H1 (cell line): Measurements from ENCODE around the gene P2RX7. TPM values are rescaled to one million over a fixed set of nuclear protein-coding genes. Genes with fewer than 3 reads are reported as not detected.

Source experiments
- CBX5 ChIP-seq: fragments of 300-800, 300-1000 bp; sonication (generic); IDR thresholded peaks from 2 replicates; pipeline ENCODE4 v1.7.1; 2016; ENCODE audit warnings: antibody characterized with exemption, low read length, low read depth
- CBX8 ChIP-seq: fragments of 300-800, 300-1000 bp; sonication (generic); IDR thresholded peaks from 2 replicates; pipeline ENCODE4 v1.7.1; 2016; ENCODE audit warnings: low read depth, low read length, borderline replicate concordance
- EGR1 ChIP-seq: IDR thresholded peaks from 2 replicates; pipeline ENCODE4 v1.6.1; 2011; ENCODE audit warnings: low read depth, low read length, borderline replicate concordance
- KDM1A ChIP-seq: fragments of 200-600, 300-600 bp; sonication (generic); IDR thresholded peaks from 2 replicates; pipeline ENCODE4 v1.7.1; 2016; ENCODE audit warnings: mild to moderate bottlenecking, low read length, borderline replicate concordance
- KDM4A ChIP-seq: IDR thresholded peaks from one replicate; pipeline ENCODE4 v1.7.1; 2012; ENCODE audit warnings: low read depth, mild to moderate bottlenecking, moderate library complexity, low read length, inconsistent platforms; ENCODE audit not compliant: severe bottlenecking
- KDM5A ChIP-seq: fragments of 200-600 bp; IDR thresholded peaks from 2 replicates; pipeline ENCODE4 v1.7.1; 2012; ENCODE audit warnings: mild to moderate bottlenecking, low read length, inconsistent platforms, mixed read lengths
- MAFK ChIP-seq: IDR thresholded peaks from 2 replicates; pipeline ENCODE4 v1.6.1; 2012; ENCODE audit warnings: low read depth, mild to moderate bottlenecking, improper control_type of control experiment, low read length
- PHF8 ChIP-seq: fragments of 200-600 bp; sonication (generic); conservative IDR thresholded peaks from 2 replicates; pipeline ENCODE4 v1.7.1; 2012; ENCODE audit warnings: low read depth, mild to moderate bottlenecking, inconsistent platforms, low read length, moderate library complexity
- POLR2A ChIP-seq, 2 experiments: IDR thresholded peaks; 1 replicate in 1 of 2; 2 replicates in 1 of 2; pipeline ENCODE4 v1.6.1; 2011; ENCODE audit warnings: low read depth in 2 of 2, low read length in 2 of 2, mild to moderate bottlenecking in 2 of 2; ENCODE audit errors: control extremely low read depth in 1 of 2
- POLR2AphosphoS5 ChIP-seq: IDR thresholded peaks from 2 replicates; pipeline ENCODE4 v1.6.1; 2011; ENCODE audit warnings: low read depth, low read length
- RFX5 ChIP-seq: IDR thresholded peaks from 2 replicates; pipeline ENCODE4 v1.6.1; 2011; ENCODE audit warnings: low read depth, low read length, improper control_type of control experiment, borderline replicate concordance
- SIN3A ChIP-seq, 2 experiments: IDR thresholded peaks in 1 of 2; conservative IDR thresholded peaks in 1 of 2; 2 replicates each; pipeline ENCODE4 v1.6.1; 2011 to 2012; ENCODE audit warnings: low read length in 2 of 2, improper control_type of control experiment in 1 of 2, low read depth in 1 of 2, mild to moderate bottlenecking in 1 of 2
- SUZ12 ChIP-seq: fragments of 200-600 bp; sonication (generic); IDR thresholded peaks from 2 replicates; pipeline ENCODE4 v1.6.1; 2012; ENCODE audit warnings: mild to moderate bottlenecking, inconsistent platforms, low read length, moderate library complexity, mixed read lengths
- TAF1 ChIP-seq: IDR thresholded peaks from 2 replicates; pipeline ENCODE4 v1.6.1; 2011; ENCODE audit warnings: mild to moderate bottlenecking, low read depth, low read length
- TEAD4 ChIP-seq: IDR thresholded peaks from 2 replicates; pipeline ENCODE4 v1.6.1; 2012; ENCODE audit warnings: low read depth, low read length, inconsistent platforms, mixed read lengths
- YY1 ChIP-seq: IDR thresholded peaks from 2 replicates; pipeline ENCODE4 v1.6.1; 2011; ENCODE audit warnings: low read depth, mild to moderate bottlenecking, low read length
- polyA plus RNA-seq, 7 experiments: library from polyadenylated mRNA; depleted of rRNA in 3 of 7; stranded (reverse) in 5 of 7; unstranded in 2 of 7; fragments of >200 nt in 5 of 7; fragments of 200-250 nt in 2 of 7; gene quantifications; 1 replicate in 5 of 7; 2 replicates in 1 of 7; 4 replicates in 1 of 7; pipeline versions ENCODE4 v1.2.1 to v1.2.3, GENCODE V29; 2011 to 2013; ENCODE audit warnings: missing spikeins in 2 of 7, mixed read lengths in 2 of 7
- total RNA-seq: library from RNA; stranded (reverse); fragmentation: NEBNext Ultra II Directional; extraction: Animal tissue kit (Norgen Biotek cat#: 25700); gene quantifications from 2 replicates; pipeline ENCODE4 v1.2.1, GENCODE V29; 2021
- TF ChIP-seq, protein P1 (sequence below), 3 experiments: IDR thresholded peaks; 1 replicate in 2 of 3; 2 replicates in 1 of 3; pipeline versions ENCODE4 v1.5.1 to v1.6.1; 2011; ENCODE audit warnings: low read length in 3 of 3, mild to moderate bottlenecking in 3 of 3, inconsistent platforms in 2 of 3, low read depth in 1 of 3, moderate library complexity in 1 of 3; ENCODE audit not compliant: insufficient read depth in 1 of 3; ENCODE audit errors: control extremely low read depth in 1 of 3

Gene P2RX7
- total and polyA plus RNA-seq, 2 of the 8 experiments (the other 6 are each of a cell fraction or from before 2014, with no cell fraction given) = 0.38 to 0.56 TPM

DNA sequence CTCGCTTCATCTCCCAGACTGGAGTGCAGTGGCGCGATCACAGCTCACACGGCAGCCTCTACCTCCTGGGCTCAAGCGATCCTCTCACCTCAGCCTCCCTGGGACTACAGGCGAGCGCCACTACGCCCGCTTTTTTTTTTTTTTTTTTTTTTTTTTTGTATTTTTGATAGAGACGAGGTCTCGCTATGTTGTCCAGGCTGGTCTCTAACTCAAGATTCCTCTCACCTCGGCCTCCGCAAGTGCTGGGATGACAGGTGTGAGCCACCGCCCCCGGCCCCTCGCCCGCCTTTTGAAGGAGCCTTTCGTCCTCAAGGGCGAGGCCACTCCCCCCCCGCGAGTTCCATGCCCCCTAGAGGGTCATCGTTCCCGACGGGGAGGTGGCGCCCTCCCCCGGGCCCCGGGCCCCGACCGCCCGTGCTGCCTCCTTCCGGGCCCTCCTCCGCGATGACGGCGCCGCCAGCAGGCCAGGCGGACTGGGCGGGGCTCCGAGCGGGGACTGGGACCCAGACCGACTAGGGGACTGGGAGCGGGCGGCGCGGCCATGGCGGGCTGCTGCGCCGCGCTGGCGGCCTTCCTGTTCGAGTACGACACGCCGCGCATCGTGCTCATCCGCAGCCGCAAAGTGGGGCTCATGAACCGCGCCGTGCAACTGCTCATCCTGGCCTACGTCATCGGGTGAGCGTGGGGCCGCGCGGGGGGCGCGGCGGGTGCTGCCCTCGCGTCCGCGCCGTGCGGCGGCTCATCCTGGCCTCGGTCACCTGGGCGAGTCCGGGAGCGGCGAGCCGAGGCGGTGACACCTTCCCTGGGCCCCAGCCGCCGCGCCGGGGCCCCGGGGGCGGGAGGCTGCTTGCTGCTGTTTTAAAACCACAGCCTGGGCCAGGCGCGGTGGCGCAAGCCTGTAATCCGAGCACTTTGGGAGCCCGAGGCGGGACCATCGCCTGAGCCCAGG lies 77.2 kb downstream of the P2RX7 start, which contains the start of gene P2RX4 (continued):
- TF ChIP-seq CBX8 (no peak), PHF8 (peak; percentile 98), TAF1 (peak; percentile 79), POLR2A (IDR thresholded peaks at IDR 0.05; ENCODE audit: control extremely low read depth in 1 of 2, low read depth in 2 of 2, low read length in 2 of 2) (peak; percentile 87 to 96), KDM4A (peak; percentile 98), MAFK (no peak; the same call in 1 of the 2 replicates), RFX5 (no peak), SIN3A (conservative IDR thresholded peaks at IDR 0.05 in 1 of 2, IDR thresholded peaks at IDR 0.05 in 1 of 2; ENCODE audit: low read depth in 1 of 2, low read length in 2 of 2) (0 out of 4 replicates have a peak, but pooled peaks of 1 of the 2 experiments have one; percentile 27), EGR1 (no peak), KDM5A (no peak), POLR2AphosphoS5 (peak; percentile 82), CBX5 (no peak), SUZ12 (no peak), TEAD4 (no peak), KDM1A (peak; percentile 88; the same call in 1 of the 2 replicates), YY1 (peak; percentile 86)
- TF ChIP-seq, protein P1, sequence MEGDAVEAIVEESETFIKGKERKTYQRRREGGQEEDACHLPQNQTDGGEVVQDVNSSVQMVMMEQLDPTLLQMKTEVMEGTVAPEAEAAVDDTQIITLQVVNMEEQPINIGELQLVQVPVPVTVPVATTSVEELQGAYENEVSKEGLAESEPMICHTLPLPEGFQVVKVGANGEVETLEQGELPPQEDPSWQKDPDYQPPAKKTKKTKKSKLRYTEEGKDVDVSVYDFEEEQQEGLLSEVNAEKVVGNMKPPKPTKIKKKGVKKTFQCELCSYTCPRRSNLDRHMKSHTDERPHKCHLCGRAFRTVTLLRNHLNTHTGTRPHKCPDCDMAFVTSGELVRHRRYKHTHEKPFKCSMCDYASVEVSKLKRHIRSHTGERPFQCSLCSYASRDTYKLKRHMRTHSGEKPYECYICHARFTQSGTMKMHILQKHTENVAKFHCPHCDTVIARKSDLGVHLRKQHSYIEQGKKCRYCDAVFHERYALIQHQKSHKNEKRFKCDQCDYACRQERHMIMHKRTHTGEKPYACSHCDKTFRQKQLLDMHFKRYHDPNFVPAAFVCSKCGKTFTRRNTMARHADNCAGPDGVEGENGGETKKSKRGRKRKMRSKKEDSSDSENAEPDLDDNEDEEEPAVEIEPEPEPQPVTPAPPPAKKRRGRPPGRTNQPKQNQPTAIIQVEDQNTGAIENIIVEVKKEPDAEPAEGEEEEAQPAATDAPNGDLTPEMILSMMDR (IDR thresholded peaks at IDR 0.05; ENCODE audit: control extremely low read depth in 1 of 3, insufficient read depth in 1 of 3, low read depth in 1 of 3, low read length in 3 of 3) = peak; percentile 10 to 43 (median 24)
